ENCODE data around the gene CLEC2B.

GRCh38 chr12:9869307-9870161 is at the start of gene CLEC2B:
- TF ChIP-seq, protein P1, sequence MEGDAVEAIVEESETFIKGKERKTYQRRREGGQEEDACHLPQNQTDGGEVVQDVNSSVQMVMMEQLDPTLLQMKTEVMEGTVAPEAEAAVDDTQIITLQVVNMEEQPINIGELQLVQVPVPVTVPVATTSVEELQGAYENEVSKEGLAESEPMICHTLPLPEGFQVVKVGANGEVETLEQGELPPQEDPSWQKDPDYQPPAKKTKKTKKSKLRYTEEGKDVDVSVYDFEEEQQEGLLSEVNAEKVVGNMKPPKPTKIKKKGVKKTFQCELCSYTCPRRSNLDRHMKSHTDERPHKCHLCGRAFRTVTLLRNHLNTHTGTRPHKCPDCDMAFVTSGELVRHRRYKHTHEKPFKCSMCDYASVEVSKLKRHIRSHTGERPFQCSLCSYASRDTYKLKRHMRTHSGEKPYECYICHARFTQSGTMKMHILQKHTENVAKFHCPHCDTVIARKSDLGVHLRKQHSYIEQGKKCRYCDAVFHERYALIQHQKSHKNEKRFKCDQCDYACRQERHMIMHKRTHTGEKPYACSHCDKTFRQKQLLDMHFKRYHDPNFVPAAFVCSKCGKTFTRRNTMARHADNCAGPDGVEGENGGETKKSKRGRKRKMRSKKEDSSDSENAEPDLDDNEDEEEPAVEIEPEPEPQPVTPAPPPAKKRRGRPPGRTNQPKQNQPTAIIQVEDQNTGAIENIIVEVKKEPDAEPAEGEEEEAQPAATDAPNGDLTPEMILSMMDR (IDR thresholded peaks at IDR 0.05), result no peak
- TF ChIP-seq POLR2AphosphoS5 (IDR thresholded peaks at IDR 0.05), result peak in 1 of 2 donors; percentile 32
- TF ChIP-seq POLR2A (IDR thresholded peaks at IDR 0.05), result peak in 3 of 4 donors; percentile 22 to 76 (median 44)
- TF ChIP-seq EP300 (IDR thresholded peaks at IDR 0.05), result no peak
